HG03521 (cell line): ENCODE results near the gene SYT9.

Source experiments
- ATAC-seq: cut with Tn5 transposase; IDR thresholded peaks from one replicate; pipeline ENCODE4 v1.9.1; 2021; ENCODE audit warnings: mild to moderate bottlenecking, moderate library complexity; ENCODE audit not compliant: unreplicated experiment

The SYT9 gene, protein sequence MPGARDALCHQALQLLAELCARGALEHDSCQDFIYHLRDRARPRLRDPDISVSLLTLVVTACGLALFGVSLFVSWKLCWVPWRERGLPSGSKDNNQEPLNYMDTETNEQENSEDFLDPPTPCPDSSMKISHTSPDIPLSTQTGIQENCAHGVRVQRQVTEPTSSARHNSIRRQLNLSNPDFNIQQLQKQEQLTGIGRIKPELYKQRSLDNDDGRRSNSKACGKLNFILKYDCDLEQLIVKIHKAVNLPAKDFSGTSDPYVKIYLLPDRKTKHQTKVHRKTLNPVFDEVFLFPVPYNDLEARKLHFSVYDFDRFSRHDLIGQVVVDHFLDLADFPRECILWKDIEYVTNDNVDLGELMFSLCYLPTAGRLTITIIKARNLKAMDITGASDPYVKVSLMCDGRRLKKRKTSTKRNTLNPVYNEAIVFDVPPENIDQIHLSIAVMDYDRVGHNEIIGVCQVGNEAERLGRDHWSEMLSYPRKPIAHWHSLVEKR

DNA sequence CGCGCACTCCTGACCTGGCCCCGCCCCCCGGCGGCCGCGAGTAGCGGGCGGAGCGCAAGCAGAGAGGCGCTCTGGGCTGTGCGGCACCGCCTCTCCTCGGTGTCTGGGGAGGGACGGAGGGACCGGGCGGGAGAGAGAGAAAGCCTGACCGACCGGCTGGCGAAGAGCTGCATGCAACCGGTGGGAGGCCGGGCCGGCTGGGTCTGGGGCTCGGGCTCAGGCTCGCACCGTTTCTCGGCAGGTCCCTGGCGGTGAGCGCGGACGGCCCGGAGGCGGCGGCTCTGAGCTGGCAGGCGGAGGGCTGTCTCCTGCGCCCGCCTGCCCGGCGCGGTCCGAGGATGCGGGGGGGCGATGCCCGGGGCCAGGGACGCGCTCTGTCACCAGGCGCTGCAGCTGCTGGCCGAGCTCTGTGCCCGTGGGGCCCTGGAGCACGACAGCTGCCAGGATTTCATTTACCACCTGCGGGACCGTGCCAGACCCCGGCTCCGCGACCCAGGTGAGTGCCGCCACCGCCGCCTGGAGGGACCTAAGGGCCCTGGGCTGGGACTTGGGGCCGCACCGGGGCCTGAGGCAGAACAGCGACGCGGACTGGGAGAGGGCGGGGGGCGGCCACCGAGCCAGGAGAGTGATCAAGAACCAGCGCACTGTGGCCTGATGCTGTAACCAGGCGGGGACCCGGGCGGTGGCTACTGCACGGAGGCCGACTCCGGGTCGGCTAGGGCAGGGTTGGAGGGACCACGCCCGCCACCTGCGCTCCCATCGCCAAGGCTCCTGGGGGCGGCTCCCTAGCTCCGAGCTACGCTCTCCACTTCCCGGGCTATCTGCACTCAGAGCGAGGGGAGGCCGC is at the start of gene SYT9:
Gene SYT9, plus strand, starts transcription at position 69 of the 847 bp plus-strand sequence. Its CDS starts 283 bp downstream, at position 352.
- ATAC-seq, result peak; percentile 78

DNA sequence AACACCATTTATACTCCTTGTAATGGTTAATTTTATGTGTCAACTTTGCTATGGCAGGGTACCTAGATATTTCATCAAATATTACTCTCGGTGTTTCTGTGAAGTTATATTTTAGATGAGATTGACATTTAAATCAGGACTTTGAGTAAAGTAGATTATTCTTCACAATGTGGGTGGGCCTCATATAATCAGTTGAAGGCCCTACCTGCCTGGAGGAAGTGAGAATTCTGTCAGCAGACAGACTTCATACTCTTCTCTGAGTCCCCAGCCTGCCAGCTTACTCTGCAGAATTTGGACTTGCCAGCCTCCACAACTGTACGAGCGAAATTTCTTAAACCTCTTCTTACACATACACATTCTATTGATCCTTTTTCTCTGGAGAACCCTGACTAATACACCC is 49.3 kb upstream of the SYT9 start:
- ATAC-seq, result no peak

DNA sequence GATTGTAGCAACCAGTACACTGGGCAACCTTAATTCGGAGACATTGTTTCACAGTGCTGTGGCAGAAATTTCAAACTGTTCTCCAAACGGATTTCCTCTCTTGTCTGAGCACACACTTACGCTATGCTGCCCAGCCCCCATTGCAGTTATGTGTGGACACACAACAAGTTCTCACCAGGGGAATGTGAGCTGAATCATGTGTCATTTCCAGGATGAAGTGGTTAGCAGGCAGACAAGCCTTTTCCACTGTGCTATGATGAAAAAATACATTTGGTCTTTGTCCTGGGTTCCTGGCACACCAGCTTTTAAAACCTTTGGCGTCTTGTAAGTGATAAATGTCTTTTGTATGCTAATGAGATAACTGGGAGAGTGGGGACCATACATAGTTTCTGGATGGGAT is 46.9 kb upstream of the SYT9 start:
- no peak for ATAC-seq

DNA sequence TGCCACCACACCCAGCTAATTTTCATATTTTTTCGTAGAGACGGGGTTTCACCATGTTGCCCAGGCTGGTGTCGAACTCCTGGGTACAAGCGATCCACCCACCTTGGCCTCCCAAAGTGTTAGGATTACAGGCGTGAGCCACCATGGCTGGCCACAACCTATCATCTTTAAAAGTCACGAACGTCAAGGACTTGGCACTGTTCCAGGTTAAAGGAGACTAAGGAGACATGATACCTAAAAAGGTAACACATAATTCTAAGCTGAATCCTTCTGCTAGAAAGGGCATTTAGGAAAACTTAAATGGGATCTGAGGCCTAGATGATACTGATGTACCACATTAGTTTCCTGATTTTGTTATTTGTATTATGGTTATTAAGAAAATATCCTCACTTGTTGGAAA is 43.3 kb upstream of the SYT9 start:
- no peak for ATAC-seq

DNA sequence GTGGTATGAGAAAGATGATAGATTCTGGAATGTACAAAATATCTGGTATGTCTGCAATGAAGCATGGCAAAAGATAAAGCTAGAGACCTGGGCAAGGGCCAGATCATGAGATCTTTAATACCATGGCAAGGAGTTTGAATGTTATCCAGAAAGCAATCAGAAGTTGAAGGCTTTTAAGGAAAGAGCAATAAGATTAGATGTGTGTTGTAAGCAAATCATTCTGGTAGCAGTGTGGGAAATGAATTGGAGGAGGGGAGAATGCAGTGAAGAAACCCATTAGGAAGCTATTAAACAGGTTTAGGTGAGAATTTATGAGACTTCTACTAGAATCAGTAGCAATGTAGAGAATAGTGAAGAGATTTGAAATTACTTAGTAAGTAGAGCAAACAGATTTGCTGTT is 32.2 kb upstream of the SYT9 start:
- ATAC-seq, result no peak

DNA sequence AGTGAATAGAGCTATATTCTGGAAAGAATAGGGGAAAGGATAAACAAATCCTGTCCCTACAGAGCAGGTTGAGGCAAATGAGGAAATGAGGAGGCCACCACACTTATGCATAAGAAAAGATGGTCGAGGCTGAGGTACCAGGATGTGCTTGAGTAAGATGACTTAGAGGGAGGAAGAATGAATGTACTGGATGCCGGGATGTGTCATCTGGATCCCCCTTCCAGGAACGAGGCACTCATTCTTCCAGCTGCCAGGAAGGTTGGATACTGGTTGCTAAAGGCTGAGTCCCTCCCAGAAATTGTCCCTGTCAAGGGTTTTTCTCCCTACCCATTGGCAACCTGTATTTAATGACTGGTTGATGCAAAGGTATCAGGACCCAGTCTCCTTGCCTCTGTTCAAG is 31.1 kb upstream of the SYT9 start:
- no peak for ATAC-seq

DNA sequence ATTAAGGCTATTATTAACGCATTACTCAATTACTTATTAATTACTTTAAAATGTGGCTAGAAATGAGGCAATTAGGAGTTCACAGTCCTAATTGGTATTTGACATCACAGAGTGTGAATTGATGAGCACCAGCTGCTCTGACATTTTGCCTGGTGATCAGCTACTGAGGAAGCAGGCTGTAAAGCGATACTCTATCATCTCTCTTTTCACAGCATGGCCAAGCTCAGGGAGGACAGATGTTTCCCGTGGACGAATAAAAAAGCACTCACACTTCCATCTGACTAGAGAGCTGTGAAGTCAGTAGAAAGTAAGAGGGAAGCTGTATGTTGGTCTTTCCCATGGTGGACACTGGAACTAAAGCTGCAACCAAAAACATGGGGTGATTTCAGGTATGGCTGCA is 29.1 kb upstream of the SYT9 start:
- ATAC-seq, result no peak

DNA sequence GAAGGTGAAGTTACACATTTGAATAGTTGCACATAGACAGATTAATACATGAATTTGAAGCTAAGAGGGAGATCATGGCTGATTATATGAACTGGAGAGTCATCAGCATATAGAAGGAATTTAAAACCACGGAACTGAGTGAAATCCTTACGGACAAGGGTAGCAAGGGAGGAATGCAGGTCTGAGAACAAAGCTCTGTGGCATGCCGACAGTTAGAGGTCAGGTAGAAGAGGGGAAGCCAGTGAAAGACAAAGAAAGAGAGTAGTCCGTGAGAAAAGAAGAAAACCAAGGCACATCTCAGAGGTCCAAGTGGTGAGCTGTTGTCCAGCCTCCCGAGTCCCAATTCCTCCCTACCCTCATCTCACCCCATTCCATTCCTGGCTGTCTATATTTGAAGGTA is 11.8 kb upstream of the SYT9 start:
- no peak for ATAC-seq

DNA sequence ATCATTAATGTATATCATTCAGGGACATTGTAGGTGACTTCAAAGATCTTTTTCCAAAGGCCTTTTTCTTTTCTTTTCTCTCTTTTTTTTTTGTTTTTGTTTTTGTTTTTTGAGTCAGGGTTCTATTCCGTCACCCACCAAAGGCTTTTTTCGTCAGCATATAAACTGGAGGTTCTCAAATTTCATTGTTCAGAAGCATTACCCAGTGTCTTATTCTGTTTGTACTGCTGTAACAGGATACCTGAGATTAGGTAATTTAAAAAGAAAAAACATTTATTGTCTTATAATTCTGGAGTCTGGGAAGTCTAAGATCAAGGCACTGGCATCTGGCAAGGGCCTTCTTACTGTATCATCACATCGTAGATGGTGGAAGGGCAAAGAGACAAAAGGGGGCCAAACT is 6.4 kb upstream of the SYT9 start:
- ATAC-seq, result no peak

DNA sequence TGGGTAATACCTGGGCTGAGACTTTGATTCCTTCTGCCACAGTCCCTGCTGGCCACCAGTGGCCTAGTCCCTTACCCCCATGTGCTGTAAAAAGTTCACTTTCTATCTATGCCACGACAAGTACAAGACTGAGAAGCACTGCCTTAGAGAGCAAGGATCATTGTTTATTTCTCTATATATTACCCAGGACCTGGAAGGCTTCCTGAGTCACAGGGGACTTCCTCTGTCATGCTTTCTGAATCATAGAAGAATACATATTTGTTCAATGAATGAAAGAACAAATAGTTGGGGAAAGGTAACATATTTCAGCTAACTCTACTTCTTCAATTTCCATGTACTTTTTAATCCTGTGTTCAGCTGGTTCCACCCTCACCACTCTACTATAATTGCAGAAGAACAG is 5.5 kb upstream of the SYT9 start:
- no peak for ATAC-seq

DNA sequence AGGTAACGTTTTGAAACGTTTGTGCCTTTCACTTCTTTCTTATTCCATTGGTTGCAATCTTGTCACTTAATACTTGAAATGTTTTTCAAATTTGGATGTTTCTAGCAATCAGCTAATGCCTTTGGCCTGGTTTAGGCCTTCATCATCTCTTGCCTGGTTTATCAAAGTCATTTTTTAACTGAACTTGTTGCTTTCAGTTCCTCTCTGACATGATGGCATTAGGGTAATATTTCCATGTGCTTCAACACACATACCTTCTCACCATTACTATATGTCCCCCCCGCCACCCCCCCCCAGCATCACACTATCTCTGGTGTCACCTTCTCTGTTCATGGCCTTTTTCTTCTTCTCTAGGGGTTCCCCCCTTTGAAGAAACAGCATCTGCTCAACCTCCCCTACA is 1.5 kb upstream of the SYT9 start:
- ATAC-seq, result no peak

DNA sequence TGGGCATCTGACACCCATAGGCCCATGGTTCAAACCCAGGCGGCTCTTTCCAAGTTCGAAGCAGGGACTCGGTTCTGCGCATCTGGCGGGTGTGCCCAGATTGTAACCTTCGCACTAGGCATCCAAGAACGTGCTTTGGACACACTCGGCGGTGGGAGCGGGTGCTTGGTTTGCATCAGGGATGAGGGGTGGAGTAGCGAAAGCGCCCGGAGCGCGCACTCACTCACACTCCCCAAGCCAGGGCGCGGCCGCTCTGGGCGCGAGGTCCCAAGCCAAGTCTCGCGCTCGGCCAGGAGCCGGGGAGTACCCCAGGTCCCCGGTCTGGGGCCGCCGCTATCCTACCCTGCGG is 243 bp upstream of the SYT9 start:
- ATAC-seq, result no peak

DNA sequence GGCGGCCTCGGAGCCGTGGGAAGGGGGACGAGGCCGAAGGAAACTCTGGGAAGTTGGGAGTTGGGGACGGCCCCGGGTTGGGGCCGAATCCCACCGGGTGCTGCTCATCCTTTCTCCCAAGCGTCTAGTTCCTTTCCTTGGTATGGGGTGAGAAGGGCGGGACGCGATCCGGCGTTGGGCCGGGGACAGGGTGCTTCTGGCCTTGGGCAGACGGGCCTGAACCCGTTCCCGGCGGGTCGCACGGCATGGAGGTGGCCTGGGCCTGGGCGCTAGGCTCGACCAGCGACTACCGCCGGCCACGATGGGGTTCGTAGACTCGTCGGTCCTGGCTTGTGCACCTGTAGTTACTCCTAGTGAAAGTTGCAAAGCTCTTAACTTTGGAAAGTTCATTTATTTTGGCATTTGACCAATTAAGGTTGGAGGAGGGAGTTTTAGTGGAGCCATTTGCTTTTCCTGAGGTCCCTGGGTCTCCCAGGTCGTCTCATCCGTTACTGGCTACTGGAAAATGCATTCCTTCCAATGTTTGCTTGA is 1.0 kb downstream of the SYT9 start:
- no peak for ATAC-seq

DNA sequence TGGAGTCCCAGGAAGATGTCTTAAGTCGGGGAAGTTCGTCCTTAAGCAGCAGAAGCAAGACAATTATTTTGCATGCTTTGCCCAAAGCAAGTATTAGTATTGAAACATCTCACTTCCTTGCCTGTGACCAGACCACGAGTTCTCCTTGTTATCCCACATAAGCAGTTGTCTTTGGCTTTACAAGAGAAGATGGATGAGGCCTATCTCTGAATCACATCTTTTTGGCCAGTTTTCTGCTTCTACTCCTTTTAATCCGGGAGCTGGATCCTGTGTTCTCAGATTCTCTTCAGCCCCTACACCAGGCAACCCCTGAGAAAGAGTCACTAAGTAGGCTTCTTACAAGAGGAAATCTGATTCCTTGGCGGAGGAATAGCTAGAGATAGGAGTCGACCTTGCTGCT is 2.1 kb downstream of the SYT9 start:
- ATAC-seq, result no peak

DNA sequence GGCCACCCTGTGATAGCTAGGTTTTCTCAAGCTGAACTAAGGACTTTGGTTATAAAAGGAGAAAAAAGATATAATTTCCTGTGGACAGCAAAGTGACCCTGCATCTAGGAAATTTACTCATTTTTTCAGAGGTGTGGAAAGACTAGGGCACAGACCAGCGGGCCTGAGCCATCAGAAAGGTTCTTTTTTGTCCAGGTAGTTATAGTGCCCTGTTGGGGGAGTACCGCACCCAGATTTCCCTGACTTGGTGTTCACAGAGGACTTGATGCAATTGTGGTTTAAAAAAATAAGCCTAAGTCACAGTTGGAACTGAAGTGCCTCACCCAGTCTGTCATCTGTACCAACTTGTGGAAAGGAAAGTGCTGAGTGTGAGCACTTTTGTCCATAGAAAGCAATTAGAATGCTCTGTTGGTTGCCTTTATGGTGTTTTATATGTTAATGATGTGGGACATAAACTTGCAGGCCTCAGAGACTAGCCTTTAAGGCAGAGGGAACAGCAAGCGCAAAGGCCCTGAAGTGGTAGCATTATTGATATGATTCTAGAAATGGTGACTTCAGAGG is 3.1 kb downstream of the SYT9 start:
- ATAC-seq, result no peak

DNA sequence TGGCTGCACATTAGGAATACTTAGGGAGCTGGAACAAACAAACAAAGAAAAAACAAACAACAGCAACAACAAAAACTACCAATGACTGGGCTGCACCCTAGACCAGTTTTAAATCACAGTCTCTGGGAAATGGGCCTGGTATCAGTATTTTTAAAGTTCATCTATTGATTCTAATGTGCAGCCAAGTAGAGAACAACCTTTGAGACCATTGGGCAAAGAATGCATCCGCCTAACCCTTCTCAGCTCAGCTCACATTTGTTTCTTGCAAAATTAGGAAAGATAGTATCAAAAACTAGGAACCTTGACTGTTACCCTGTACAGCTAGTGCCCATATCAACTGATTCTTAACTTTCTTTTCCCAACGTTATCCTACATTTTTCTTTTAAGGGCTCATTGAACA is 5.2 kb downstream of the SYT9 start:
- ATAC-seq, result no peak

DNA sequence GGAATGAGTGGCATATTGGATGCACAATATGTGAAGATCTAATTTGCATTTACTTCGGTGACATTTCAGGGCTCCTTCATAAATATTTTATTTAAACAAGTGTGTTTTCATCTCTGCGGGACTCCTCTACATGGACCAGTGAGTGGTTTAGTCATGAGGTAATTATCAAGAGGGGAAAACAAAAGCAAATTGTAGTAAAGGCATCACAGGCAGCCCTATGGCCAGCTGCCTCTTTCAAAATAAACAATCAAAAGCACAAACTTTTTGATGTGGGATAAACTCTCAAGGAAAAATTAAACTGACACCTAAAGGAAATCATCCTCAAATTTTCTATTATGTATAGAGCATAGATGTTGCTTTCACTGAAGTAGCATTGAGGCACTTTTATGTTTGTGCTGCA is 6.0 kb downstream of the SYT9 start:
- no peak for ATAC-seq

DNA sequence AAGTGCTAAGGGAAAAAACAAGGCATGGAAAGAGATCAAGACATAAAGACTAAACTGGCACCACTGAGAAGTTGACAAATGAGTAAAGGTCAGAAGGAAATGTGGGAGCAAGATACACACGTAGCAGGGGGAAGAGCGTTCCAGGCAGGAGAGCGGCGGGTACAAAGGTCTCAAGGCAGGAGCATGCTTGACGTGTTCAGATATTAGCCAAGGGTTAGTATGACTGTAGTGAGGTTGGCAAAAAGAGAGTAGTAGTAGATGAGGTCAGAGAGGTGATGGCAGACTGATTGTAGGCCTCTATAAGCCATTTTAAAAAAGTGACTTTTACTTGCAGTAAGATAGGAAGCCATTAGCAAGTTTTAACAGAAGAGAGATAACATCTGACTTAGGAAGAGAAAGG is 9.9 kb downstream of the SYT9 start:
- ATAC-seq, result no peak

DNA sequence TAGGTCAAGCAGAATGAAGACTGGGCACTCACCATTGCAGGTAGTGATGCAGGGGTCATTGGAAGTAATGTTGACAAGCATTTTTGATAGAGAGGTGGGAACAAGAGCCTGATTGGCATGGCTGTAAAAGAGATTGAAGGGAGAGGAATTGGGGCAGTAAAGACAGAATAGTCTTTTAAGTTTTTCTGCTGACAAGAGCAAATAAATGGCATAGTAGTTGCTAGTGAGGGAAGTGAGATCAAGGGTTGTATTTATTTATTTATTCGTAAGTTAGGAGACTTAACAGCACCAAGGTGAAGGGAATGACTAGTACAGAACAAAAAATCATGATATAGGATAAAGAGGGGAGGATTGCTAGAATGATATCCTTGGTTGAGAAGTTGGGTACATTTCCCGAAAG is 11.0 kb downstream of the SYT9 start:
- ATAC-seq, result no peak

DNA sequence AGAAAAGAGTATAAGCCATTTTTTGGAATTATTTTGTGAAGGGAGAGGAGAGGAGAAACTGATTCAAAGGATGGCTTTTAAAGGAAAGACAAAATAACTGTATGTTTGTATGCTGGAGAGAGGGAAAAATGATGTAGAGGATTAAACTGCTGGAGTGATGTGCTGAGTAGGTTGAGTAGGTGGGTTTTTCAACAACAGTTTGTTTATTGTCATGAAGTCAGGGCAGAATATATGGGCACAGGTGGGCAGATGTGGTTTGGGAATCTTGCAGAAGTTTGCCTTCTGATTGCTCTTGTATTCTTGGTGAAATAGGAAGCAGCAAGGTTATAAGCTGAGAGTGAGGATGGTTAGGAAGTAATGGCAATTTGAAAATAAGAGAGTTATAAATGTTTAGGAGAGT is 12.1 kb downstream of the SYT9 start:
- no peak for ATAC-seq

DNA sequence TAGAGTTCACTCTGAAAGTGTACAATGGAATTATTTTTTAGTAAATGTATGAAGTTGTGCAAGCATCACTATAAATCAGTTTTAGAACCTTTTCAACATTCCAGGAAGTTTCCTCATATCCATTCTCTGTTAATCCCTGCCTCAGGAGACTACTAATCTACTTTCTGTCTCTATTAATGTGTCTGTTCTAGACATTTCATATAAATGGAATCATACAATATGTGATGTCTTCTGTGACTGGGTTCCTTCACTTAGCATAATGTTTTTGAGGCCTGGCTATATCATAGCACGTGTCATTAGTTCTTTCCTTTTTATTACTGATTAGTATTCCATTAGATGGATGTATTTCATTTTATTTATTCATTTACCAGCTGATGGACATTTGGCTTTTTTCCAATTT is 17.1 kb downstream of the SYT9 start:
- ATAC-seq, result no peak
